Caki2 (cell line): ENCODE data around the gene LMX1B. TPM values are rescaled to one million over a fixed set of nuclear protein-coding genes. Genes with fewer than 3 reads are reported as not detected.
"Not testable (repeated sequence)": the region's sequence is repeated elsewhere in the genome, so short reads cannot be mapped to it uniquely, and the experiment has no call there.

Experiments
- DNase-seq: peaks from one replicate; pipeline ENCODE4 v3.0.0-alpha.2; 2015; ENCODE audit warnings: low read depth
- in situ Hi-C: cut with HindIII; loops from 2 replicates; pipeline ENCODE4 v1.10.0; 2016; ENCODE audit warnings: low sequenced_read_pairs, low pct_unique_long_range_greater_than_20kb, mixed read lengths
- total RNA-seq: library from RNA; depleted of rRNA; stranded (reverse); fragments of >200 nt; shearing (Covaris generic); gene quantifications from 2 replicates; pipeline ENCODE4 v1.2.3, GENCODE V29; 2014; ENCODE audit warnings: low replicate concordance

Gene LMX1B
- total RNA-seq, 1 experiment from 2014 or later, result 0.47 TPM

- DNase-seq, in situ Hi-C loops: not testable (repeated sequence)
These were observed 94.0 kb downstream of the LMX1B start for GRCh38 chr9:126707712-126708111.

GRCh38 chr9:126708178-126708577 lies 94.5 kb downstream of the LMX1B start:
- in situ Hi-C loops, result no loop called here
- no peak for DNase-seq

GRCh38 chr9:126709241-126709640 lies 95.5 kb downstream of the LMX1B start:
- in situ Hi-C loops, result no loop called here
- no peak for DNase-seq

- in situ Hi-C loops, result no loop called here
- no peak for DNase-seq
These were observed 101.7 kb downstream of the LMX1B start for GRCh38 chr9:126715382-126715781.

GRCh38 chr9:126717441-126717840 lies 103.7 kb downstream of the LMX1B start:
- DNase-seq, in situ Hi-C loops: not testable (repeated sequence)

- peak; percentile 87 for DNase-seq
- in situ Hi-C loops, result no loop called here
These were observed 105.9 kb downstream of the LMX1B start for GRCh38 chr9:126719618-126720031.

GRCh38 chr9:126720036-126720435 lies 106.3 kb downstream of the LMX1B start:
- in situ Hi-C loops, result no loop called here
- no peak for DNase-seq

GRCh38 chr9:126720661-126721563 lies 107.2 kb downstream of the LMX1B start:
- in situ Hi-C loops, result no loop called here

GRCh38 chr9:126721564-126721981 lies 107.8 kb downstream of the LMX1B start:
- no peak for DNase-seq

More at GRCh38 chr9:126720661-126721563, 107.2 kb downstream of the LMX1B start:
- no peak for DNase-seq

GRCh38 chr9:126722252-126722921 lies 108.7 kb downstream of the LMX1B start:
- in situ Hi-C loops, result no loop called here

More at GRCh38 chr9:126721564-126721981, 107.8 kb downstream of the LMX1B start:
- in situ Hi-C loops, result no loop called here

GRCh38 chr9:126722922-126723806 lies 109.4 kb downstream of the LMX1B start:
- DNase-seq, result peak; percentile 51
- in situ Hi-C loops, result no loop called here

More at GRCh38 chr9:126722252-126722921, 108.7 kb downstream of the LMX1B start:
- peak; percentile 78 for DNase-seq

- in situ Hi-C loops, result no loop called here
- DNase-seq, result peak; percentile 46
These were observed 110.1 kb downstream of the LMX1B start for GRCh38 chr9:126723807-126724172.

- DNase-seq, result no peak
- in situ Hi-C loops, result no loop called here
These were observed 110.5 kb downstream of the LMX1B start for GRCh38 chr9:126724226-126724625.

GRCh38 chr9:126725485-126725884 lies 111.8 kb downstream of the LMX1B start:
- in situ Hi-C loops, result not testable (repeated sequence)

GRCh38 chr9:126728210-126728609 lies 114.5 kb downstream of the LMX1B start:
- in situ Hi-C loops, DNase-seq: not testable (repeated sequence)

More at GRCh38 chr9:126725485-126725884, 111.8 kb downstream of the LMX1B start:
- DNase-seq, result not testable (repeated sequence)

- in situ Hi-C loops, result not testable (repeated sequence)
These were observed 116.9 kb downstream of the LMX1B start for GRCh38 chr9:126730592-126730991.

GRCh38 chr9:126733005-126733404 lies 119.3 kb downstream of the LMX1B start:
- in situ Hi-C loops, result no loop called here
- DNase-seq, result no peak

More at GRCh38 chr9:126730592-126730991, 116.9 kb downstream of the LMX1B start:
- DNase-seq, result not testable (repeated sequence)

- in situ Hi-C loops, result no loop called here
- DNase-seq, result no peak
These were observed 121.1 kb downstream of the LMX1B start for GRCh38 chr9:126734877-126735276.
